Muscle of leg (tissue), 11 donors: ENCODE measurements around the gene MBNL1. TPM values are rescaled to one million over a fixed set of nuclear protein-coding genes. Genes with fewer than 3 reads are reported as not detected.
"Not testable (repeated sequence)": the region's sequence is repeated elsewhere in the genome, so short reads cannot be mapped to it uniquely, and the experiment has no call there.

ENCODE experiments used
- DNase-seq: peaks from one replicate; pipeline ENCODE4 v3.0.0; 2013
- H3K27ac ChIP-seq: one replicate; pipeline ENCODE4 v1.5.1; 2013; ENCODE audit warnings: mild to moderate bottlenecking, low read length, control low read depth
- H3K27me3 ChIP-seq: one replicate; pipeline ENCODE4 v1.6.1; 2013; ENCODE audit warnings: low read length; ENCODE audit not compliant: control insufficient read depth, insufficient read depth
- H3K36me3 ChIP-seq: one replicate; pipeline ENCODE4 v1.6.1; 2013; ENCODE audit warnings: low read length; ENCODE audit not compliant: control insufficient read depth, insufficient read depth
- H3K4me1 ChIP-seq: one replicate; pipeline ENCODE4 v1.6.1; 2013; ENCODE audit warnings: low read length; ENCODE audit not compliant: control insufficient read depth, insufficient read depth
- H3K4me3 ChIP-seq: one replicate; pipeline ENCODE4 v1.5.1; 2013; ENCODE audit warnings: low read length, control low read depth
- H3K9me3 ChIP-seq: replicated peaks from 2 replicates; pipeline ENCODE4 v1.6.1; 2013; ENCODE audit warnings: low read depth, low read length; ENCODE audit not compliant: control insufficient read depth
- WGBS: methylation state at CpG from one replicate; pipeline ENCODE4 v1.1.5; 2013; ENCODE audit warnings: missing lambda C conversion rate; ENCODE audit not compliant: insufficient coverage; 5-methylcytosine and 5-hydroxymethylcytosine counted together
- polyA plus RNA-seq, 8 donors: library from polyadenylated mRNA; unstranded; fragments of 120-200 nt; gene quantifications; one replicate each; pipeline versions ENCODE4 v1.2.1 to v1.2.3, GENCODE V29; 2013; ENCODE audit warnings: inconsistent platforms in 1 of 8, low replicate concordance in 1 of 8; ENCODE audit not compliant: insufficient read length in 8 of 8, insufficient read depth in 1 of 8
- total RNA-seq: library from RNA; stranded (reverse); fragments of 120-200 nt; gene quantifications from one replicate; pipeline ENCODE4 v1.2.4, GENCODE V29; 2013

The MBNL1 gene
- total and polyA plus RNA-seq, 9 donors: 37.6 to 87.4 (median 51.5) TPM

GRCh38 chr3:152435210-152435609 lies 166.5 kb downstream of the MBNL1 start:
- not testable (repeated sequence) for DNase-seq, H3K4me1 ChIP-seq, H3K27ac ChIP-seq, H3K27me3 ChIP-seq, H3K9me3 ChIP-seq, H3K36me3 ChIP-seq, H3K4me3 ChIP-seq

DNA sequence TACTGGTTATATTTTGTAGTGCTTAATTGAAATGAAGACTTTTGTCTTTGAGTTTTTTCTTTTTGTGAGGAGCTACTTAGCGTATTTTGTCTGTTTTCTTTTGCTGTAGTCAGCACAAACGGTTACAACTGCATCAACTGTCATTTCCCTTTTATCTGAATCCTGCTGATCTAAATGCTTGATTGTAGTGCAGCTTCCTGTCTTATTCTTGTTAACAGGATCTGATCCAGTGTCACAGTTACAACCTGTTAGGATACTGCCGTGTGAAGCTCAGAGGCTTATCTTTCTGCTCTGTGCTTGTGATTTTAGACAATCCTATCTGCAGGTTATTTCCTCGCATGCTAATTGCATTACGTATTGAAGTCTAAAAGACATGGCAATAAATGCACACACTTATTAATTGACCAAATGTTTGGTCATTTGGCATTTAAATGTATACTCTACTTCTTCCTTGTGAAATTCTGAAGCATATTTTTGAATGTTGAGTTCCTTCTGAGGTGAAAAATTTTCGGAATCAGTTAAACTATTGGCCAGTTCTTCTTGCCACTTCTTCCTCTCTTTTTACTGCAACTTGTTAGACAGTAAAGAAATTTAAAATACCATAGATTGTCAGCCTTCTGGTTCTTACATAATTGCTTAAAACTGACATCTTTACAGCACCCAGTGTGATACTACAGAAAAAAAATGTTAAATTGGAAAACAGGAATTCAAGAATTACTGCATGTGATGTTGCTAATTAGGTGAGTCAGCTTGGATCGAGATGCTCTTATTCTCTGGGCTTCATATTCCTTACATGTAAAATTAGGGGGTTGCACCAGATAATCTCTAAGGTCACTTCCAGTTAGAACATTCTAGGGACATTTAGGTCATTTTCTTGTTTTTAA lies 168.2 kb downstream of the MBNL1 start:
- Histone ChIP-seq H3K9me3 (peaks cover 7% of the 10 kb centered on the region), H3K27me3 (no peaks in the 10 kb centered on the region), H3K27ac (no peak overlapping the region), H3K4me3 (no peak overlapping the region), H3K36me3 (peaks cover 6% of the 10 kb centered on the region), H3K4me1 (no peaks in the 10 kb centered on the region)
- DNase-seq: peak; percentile 33
- 50% methylated on average over 1 of the region's 7 CpGs for WGBS

DNA sequence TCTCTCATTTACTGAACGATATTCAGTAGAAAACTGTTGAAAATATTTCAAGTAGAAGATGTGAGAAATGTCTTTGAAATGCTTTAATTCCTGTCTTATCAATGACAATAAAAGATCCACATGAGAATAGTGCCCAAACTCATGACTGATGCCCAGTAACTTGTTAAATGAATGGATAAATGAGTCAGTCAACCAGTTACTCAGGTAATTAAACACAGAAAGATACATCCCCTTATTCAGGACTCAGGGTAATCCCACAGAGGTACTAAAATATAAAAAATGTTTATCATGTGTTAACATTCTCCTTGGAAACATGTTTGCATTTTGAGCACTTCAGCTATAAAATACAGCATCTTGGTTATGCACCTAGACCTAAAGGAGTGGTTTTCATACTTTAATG lies 169.5 kb downstream of the MBNL1 start:
- no CpG with 5 or more reads among the region's 1 CpG for WGBS
- H3K27me3 ChIP-seq: no peaks in the 10 kb centered on the region
- no peaks in the 10 kb centered on the region for H3K4me1 ChIP-seq
- no peak for DNase-seq
- peaks cover 7% of the 10 kb centered on the region for H3K9me3 ChIP-seq
- no peak overlapping the region for H3K4me3 ChIP-seq
- H3K36me3 ChIP-seq: peaks cover 4% of the 10 kb centered on the region
- H3K27ac ChIP-seq: no peak overlapping the region

GRCh38 chr3:152438706-152439105 lies 170.0 kb downstream of the MBNL1 start:
- 100% methylated on average over 1 of the region's 6 CpGs for WGBS
- peaks cover 7% of the 10 kb centered on the region for H3K9me3 ChIP-seq
- peaks cover 4% of the 10 kb centered on the region for H3K36me3 ChIP-seq
- H3K4me3 ChIP-seq: no peak overlapping the region
- DNase-seq: no peak
- H3K4me1 ChIP-seq: no peaks in the 10 kb centered on the region
- no peak overlapping the region for H3K27ac ChIP-seq
- no peaks in the 10 kb centered on the region for H3K27me3 ChIP-seq

GRCh38 chr3:152440243-152440642 lies 171.5 kb downstream of the MBNL1 start:
- not testable (repeated sequence) for H3K9me3 ChIP-seq, H3K27me3 ChIP-seq, H3K4me3 ChIP-seq, H3K4me1 ChIP-seq, H3K27ac ChIP-seq, H3K36me3 ChIP-seq, DNase-seq
- 90% methylated on average over 2 of the region's 5 CpGs for WGBS

GRCh38 chr3:152443212-152444023 lies 174.7 kb downstream of the MBNL1 start:
- WGBS: no CpG with 5 or more reads among the region's 3 CpGs
- H3K36me3 ChIP-seq: peaks cover 4% of the 10 kb centered on the region
- peak overlapping the region; percentile 21 for H3K27ac ChIP-seq
- H3K9me3 ChIP-seq: no peaks in the 10 kb centered on the region
- no peak for DNase-seq
- no peak overlapping the region for H3K4me3 ChIP-seq
- no peaks in the 10 kb centered on the region for H3K4me1 ChIP-seq
- no peaks in the 10 kb centered on the region for H3K27me3 ChIP-seq

GRCh38 chr3:152444029-152444641 lies 175.4 kb downstream of the MBNL1 start:
- 0% methylated on average over 1 of the region's 8 CpGs for WGBS
- H3K9me3 ChIP-seq: no peaks in the 10 kb centered on the region
- peaks cover 4% of the 10 kb centered on the region for H3K36me3 ChIP-seq
- H3K4me1 ChIP-seq: no peaks in the 10 kb centered on the region
- DNase-seq: peak; percentile 81
- H3K4me3 ChIP-seq: no peak overlapping the region
- H3K27ac ChIP-seq: no peak overlapping the region
- H3K27me3 ChIP-seq: no peaks in the 10 kb centered on the region

GRCh38 chr3:152445212-152445611 lies 176.5 kb downstream of the MBNL1 start:
- DNase-seq: no peak
- Histone ChIP-seq H3K4me3 (no peak overlapping the region), H3K27me3 (no peaks in the 10 kb centered on the region), H3K4me1 (no peaks in the 10 kb centered on the region), H3K27ac (no peak overlapping the region), H3K36me3 (peaks cover 4% of the 10 kb centered on the region), H3K9me3 (no peaks in the 10 kb centered on the region)
- 87% methylated on average over 3 of the region's 6 CpGs for WGBS

DNA sequence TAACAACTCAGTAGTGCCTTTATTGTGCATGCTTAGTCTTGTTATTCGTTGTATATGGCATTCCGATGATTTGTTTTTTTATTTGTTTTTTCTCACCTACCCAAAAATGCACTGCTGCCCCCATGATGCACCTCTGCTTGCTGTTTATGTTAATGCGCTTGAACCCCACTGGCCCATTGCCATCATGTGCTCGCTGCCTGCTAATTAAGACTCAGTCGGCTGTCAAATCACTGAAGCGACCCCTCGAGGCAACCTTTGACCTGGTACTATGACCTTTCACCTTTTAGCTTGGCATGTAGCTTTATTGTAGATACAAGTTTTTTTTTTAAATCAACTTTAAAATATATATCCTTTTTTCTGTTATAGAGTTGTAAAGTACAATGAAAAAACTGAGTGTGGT lies 177.8 kb downstream of the MBNL1 start:
- no peak for DNase-seq
- H3K4me3 ChIP-seq: no peak overlapping the region
- H3K27me3 ChIP-seq: no peaks in the 10 kb centered on the region
- WGBS: 94% methylated on average over 2 of the region's 7 CpGs
- H3K9me3 ChIP-seq: no peaks in the 10 kb centered on the region
- H3K4me1 ChIP-seq: no peaks in the 10 kb centered on the region
- peaks cover 4% of the 10 kb centered on the region for H3K36me3 ChIP-seq
- H3K27ac ChIP-seq: no peak overlapping the region

DNA sequence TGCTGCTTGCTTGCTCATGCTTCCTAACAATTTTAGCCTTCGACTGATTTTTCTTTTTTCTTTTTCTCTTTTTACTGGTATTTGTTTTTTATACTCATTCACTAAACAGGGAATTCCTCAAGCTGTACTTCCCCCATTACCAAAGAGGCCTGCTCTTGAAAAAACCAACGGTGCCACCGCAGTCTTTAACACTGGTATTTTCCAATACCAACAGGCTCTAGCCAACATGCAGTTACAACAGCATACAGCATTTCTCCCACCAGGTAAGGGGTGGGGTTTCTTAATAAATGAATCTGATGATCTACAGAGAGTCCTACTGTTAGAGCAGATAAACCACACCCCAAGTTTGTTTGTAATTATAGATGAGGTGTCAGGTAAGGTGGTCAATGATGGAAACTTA lies 178.8 kb downstream of the MBNL1 start:
- H3K27ac ChIP-seq: no peak overlapping the region
- DNase-seq: no peak
- H3K36me3 ChIP-seq: peaks cover 8% of the 10 kb centered on the region
- H3K27me3 ChIP-seq: no peaks in the 10 kb centered on the region
- no CpG with 5 or more reads among the region's 3 CpGs for WGBS
- H3K9me3 ChIP-seq: no peaks in the 10 kb centered on the region
- H3K4me3 ChIP-seq: no peak overlapping the region
- no peaks in the 10 kb centered on the region for H3K4me1 ChIP-seq
